ENCODE measurements around the gene WNT16.
"Not testable (repeated sequence)": the region's sequence is repeated elsewhere in the genome, so short reads cannot be mapped to it uniquely, and the experiment has no call there.

WNT16 gene, protein sequence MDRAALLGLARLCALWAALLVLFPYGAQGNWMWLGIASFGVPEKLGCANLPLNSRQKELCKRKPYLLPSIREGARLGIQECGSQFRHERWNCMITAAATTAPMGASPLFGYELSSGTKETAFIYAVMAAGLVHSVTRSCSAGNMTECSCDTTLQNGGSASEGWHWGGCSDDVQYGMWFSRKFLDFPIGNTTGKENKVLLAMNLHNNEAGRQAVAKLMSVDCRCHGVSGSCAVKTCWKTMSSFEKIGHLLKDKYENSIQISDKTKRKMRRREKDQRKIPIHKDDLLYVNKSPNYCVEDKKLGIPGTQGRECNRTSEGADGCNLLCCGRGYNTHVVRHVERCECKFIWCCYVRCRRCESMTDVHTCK

DNA sequence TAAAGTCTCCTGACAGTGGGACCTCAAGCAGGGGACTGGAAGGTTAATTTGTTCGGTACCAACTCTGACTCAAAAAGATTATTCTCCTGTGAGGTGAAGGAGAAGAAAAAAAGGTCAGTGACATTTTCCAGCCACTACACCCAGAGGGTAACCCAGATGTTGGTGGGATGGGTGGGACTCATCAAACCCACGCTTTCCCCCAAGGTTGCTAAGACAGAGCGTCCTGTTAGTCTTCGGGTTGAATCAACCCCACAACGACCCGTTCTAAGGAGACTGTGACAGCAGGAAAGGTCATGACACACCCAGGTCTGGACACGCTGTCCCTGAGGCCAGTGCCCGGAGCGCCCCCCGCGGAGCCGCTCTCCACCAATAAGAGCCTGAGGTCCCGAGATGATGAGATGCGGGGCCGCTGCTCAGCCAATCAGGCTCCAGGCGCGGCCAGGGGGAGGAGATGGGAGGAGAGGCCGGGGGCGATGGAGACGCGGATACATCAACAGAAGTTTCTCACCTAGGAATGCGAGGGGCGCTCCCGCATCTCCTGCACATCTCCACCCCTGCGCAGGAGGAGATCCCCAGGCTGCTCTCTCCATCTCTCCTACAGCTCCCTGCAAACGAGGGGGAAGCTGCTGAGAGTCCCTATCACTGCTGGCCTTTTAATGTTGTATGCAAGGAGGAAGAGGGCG lies at the start of gene WNT16:
Gene WNT16 (plus strand): TSS at position 493 of the 683 bp plus-strand sequence. CDS start 293 bp downstream, outside the sequence.
- DNase-seq (ENCODE audit: low read depth): no peak

DNA sequence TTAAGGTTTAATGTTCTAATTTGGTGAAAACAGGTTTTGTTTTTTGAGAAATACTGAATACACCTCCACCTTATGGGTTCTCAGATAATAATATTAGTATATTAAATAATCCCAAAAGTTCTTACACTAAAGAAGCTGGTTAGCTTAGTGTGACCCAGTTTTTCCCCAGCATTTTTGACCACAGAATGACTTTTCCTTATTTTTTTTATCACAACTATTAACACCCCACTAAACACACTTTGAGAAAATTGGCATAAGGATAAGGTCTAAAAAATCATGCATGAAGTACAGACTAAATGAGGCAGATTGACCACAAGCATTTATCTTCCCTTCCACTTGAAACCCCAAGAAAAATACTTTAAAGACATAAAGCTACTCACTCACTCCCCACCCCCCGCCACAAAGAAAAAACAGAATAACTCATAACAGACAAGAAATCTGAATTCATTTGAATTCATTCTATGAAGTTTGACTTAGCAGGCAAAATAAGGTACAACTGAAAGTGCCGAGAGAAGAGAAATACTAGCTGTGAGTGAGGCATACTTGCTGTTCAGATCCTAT lies 49.7 kb upstream of the WNT16 start:
- DNase-seq (ENCODE audit: low read depth): no peak

DNA sequence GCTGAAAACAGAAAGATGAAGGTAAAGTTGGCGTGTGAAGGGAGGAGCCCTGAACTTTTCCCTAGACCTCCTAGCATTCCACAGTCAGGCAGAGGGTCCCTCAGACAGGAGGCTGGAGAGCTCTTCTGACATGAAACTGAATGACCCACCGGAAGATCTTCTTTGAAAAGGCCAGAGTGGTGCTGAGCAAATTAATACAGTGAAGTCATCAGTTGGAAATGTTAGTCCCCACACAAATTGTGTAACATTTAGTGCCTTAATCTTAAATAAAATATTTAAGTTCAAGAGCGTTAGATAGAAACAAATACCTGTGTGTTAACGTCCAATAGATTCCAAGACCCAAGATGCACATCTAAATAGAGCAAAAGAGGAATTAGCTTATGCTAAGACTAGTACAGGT lies 49.0 kb upstream of the WNT16 start:
- DNase-seq (ENCODE audit: low read depth): no peak

DNA sequence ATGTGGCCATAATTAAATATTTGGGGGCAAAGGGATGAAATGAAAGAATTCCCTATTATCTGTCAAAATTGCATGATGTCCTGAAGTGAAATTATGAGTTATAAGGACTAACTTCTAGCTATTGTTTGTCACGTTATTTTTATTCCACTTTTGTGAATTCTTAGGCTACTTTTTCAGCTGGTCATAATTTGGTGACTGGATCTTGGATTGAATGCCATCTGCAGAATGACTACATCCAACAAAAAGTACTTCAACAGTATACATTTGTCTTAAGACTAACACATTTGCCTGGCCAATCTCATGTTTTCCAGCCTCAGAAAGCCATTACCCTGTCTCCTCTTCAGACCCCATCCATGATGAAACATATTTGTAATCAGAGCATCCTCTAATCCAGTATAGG lies 48.1 kb upstream of the WNT16 start:
- DNase-seq (ENCODE audit: low read depth): no peak

DNA sequence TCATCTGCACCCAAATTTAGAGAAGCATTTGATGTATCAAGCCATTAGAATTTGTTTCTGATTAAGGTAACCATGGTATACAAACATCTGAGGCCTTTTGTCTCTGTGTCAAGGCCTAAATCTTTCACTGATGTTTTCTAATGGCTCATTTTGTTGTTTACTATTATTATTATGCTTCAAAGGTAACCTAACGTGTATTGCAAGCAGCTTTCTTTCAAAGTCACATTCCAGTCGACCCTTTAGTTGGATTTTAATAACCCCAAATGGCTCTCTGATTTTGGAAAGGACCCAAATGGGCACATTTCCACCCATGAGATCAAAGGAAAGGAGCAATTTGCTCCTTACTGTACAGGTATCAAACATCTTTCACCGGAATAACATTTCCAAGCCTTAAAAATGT lies 46.7 kb upstream of the WNT16 start:
- no peak for DNase-seq (ENCODE audit: low read depth)

DNA sequence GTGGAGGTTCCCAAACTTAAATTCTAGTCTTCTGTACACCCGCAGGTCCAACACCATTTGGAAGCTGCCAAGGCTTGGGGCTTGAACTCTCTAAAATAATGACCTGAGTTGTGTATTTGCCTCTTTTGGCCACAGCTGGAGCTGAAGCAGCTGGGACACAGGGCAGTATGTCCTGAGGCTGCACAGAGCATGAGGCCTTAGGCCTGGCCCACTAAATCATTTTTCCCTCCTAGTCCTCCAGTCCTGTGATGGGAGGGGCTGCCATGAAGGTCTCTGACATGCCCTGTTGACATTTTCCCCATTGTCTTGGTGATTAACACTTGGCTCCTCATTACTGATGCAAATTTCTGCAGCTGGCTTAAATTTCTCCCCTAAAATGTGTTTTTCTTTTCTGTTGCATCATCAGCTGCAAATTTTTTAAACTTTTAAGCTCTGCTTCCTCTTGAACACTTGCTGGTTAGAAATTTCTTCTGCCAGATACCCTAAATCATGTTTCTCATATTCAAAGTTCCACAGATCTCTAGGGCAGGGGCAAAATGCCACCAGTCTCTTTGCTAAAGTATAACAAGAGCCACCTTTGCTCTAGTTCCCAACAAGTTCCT lies 43.6 kb upstream of the WNT16 start:
- DNase-seq (ENCODE audit: low read depth): no peak

DNA sequence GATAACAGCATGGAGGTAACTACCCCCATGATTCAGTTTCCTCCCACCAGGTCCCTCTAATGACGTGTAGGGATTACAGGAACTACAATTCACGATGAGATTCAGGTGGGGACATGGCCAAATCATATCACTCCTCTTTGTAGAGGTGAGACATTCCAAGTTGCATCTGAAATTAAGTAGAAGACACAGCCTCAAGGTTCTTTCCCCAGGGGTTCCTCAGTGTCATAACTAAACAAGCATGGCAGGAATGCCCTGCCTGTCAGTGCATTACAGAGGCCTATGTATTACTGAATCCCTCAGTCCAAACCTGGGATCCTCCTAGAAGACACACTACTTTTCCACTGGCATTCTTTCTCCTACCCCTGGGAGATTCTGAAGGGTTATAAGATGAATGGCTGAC lies 42.6 kb upstream of the WNT16 start:
- no peak for DNase-seq (ENCODE audit: low read depth)

DNA sequence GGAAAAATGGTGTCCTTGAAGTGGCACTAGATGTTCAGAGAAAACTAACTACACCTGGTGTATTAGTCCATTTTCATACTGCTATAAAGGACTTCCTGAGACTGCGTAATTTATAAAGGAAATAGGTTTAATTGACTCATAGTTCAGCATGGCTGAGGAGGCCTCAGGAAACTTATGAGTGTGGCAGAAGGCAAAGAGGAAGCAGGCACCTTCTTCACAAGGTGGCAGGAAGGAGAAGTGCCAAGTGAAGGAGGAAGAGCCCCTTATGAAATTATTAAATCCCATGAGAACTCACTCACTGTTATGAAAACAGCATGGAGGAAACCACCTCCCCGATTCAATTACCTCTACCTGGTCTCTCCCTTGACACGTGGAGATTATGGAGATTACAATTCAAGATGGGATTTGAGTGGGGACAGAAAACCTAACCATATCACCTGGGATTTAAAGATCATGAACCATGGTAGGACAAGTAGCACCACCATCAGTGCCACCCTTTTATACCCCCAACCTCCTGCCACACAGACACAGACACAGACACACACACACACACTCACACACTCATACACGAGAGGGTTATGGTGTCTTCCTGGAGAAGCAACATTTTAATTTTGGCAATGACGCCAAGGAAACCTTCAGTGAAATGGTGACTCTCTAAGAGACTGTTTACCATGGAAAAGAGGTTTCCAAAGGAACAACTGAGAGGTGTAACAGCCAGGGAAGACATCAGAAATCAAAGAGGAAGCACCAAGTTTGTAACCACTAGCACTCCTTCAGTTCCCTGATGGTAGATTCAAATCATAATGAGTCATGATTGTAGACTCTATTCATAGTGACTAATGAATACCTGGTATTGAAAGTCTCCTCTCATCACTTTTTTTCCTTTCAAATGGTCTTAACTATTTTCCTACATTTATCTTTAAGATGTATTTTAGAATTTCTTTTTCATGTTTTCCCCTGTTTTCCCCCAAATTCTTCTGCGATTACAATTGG lies 41.8 kb upstream of the WNT16 start:
- no peak for DNase-seq (ENCODE audit: low read depth)

DNA sequence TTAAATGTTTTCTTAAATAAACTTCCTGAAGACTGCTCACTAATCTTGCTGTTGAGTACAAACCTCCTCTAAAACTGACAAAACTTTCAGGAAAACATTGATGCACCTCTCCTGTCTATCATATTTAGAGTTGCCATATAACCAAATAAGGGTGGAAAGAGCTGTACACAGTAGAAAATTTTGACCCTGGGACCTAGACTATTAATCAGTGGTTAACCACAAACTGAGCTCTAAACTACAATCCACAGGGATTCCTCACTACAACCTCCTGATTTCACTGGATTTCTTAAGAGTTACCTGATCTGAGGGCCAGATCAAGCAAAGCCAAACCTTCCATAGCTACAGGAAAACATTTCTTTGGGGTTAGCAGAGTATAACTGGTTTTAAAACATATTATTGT lies 39.9 kb upstream of the WNT16 start:
- no peak for DNase-seq (ENCODE audit: low read depth)

DNA sequence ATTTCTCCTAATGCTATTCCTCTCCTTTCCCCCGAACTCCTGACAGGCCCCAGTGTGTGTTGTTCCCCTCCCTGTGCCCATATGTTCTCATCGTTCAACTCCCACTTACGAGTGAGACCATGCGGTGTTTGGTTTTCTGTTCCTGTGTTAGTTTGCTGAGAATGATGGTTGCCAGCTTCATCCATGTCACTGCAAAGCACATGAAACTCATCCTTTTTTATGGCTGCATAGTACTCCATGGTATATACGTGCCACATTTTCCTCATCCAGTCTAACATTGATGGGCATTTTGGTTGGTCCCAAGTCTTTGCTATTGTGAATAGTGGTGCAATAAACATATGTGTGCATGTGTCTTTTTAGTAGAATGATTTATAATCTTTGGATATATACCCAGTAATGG lies 38.9 kb upstream of the WNT16 start:
- not testable (repeated sequence) for DNase-seq (ENCODE audit: low read depth)

DNA sequence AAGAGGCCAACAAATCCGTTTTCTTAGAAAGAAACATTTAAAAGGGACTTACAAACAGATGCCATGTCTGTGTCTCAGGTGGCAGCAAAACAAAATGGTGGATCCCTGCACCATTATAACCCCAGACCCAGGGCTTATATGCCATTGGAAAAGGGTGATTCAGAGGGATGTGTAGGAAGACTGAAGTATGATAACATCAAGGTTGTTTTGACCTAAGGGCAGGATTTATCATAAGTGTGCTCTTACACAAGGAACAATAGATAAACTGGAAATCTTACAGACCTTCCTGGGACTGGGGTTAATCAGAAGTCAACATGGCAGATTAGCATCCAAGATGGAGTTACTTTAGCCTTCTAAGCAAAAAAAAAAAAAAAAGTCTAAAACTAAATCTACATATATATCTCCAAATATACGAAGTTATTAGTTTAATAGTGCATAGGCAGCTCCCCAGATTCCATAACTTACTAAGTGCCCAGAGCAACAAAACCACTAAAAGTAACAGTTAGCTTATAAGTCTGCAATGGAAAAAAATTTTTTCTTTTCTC lies 34.3 kb upstream of the WNT16 start:
- no peak for DNase-seq (ENCODE audit: low read depth)

DNA sequence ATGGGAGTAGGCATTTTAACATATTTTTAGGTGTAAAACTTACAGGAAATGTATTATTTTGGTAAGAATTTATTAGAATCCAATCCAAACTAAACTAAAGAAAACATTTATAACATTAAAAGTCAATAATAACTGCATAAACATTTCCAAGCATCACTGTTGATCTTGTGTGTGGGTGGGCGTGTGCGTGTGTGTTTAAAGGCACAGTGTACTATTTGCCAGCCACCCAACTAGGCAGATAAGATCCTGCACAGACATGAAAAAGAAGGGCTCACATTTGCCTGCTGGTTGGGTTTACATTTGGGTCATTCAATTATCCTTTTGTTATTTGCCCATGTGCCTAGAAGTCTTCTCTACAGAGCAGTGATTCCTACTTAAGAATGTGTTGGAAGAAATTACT lies 31.0 kb upstream of the WNT16 start:
- no peak for DNase-seq (ENCODE audit: low read depth)

DNA sequence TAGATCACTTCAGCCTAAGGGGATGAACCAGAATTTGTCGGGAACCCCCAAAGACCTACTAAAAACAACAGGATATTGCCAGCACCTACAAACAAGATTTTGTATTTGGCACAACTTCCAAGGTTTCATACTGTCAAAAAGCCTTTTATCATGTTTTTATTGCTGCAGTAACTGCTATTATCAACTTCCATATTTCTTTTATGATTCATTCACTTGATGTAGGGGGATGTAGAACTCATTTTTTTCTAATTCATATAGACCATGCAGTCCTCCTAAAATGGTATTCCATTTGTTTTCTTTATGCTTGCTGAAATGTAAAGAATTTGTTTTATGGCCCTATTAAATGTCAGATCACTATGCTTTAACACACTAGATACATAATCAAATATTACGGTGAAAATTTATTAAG lies 30.0 kb upstream of the WNT16 start:
- no peak for DNase-seq (ENCODE audit: low read depth)

DNA sequence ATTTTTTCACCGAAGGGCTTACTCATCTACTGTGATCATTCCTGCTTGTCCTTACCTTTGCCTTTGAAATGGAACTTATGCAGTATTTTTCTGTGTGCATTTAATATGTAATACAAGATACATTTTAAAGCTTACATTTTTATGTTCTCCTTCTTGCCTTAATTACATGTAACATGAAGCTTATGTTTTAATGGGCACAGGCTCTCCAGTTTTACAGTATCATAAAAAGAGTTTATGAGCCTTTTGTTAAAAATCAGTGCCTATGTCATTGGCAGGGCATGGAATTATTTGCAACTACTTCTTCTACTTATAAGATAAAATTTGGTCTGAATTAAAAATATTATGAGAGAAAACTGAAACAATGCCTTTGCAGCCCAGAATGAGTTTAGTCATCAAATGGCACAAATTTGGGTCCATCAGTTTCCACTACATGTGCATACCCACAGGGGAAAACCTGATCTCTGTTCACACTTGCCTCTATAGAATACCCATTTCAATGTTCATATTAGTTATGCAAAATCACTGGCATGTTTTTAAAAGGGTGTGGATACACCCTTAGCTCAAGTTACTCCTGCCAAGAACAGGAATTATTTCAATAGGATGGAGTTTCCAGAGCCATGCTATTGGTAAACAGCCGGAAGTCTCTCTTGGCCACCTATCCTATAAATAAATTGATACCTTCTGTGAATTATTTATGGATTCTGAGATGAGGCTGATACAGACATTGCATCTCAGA lies 27.9 kb upstream of the WNT16 start:
- no peak for DNase-seq (ENCODE audit: low read depth)

DNA sequence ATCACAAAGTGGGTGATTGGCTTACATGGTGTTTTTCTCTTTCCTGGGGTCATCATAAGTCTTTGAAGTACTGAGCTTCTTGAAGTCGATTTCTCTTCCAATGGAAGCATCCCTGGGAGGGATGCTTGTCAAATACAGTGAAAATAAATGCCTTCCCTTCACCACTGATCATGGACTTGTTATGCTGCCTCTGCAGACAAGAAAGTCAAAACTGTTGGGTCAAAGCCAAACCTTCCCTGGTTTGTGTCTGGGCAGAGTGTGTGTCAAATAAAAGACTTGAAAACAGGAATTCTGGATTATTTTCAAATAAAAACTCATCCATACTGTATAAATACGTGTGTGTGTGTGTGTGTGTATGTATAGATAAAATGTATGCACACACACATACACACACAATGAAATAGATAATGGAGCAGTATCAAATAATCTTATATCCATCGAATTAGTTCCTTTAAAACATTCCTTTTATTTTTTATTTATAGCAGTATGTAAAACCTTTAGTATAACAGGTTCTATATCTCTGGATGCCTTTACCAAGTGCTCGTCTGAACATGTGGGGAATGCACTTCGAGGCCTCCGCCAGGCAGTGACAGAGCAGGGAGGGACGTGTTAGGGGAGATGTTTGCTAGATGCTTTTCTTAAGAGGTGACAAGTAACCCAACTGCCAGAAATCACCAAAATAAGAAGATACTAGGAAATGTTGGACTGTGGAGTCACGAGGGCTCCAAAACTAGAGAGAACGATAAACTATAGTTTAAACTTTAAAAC lies 27.2 kb upstream of the WNT16 start:
- DNase-seq (ENCODE audit: low read depth): no peak

DNA sequence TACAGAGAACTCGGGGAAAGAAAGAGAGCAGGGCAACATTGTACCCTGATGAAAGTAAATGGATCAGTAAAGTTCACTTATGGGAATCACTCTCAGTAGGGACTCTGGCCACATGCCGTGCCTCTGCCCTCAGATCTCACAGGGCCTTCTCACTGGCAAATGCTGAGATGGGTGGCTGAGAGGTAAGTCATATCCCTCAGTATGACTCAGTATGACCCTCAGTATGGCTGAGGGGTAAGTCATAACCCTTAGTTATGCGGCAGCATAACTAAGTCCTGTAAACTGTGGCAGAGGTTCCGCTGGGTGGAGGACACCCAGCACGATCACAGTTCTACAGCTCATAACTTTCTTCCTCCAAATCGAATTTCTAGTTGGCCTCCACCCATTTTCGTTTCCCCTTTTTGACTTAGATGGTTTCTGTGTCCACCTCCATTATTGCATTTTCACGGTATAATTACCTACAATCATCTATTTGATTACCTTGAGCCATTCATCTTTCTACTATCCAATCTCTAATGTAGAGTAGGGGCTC lies 26.5 kb upstream of the WNT16 start:
- no peak for DNase-seq (ENCODE audit: low read depth)

DNA sequence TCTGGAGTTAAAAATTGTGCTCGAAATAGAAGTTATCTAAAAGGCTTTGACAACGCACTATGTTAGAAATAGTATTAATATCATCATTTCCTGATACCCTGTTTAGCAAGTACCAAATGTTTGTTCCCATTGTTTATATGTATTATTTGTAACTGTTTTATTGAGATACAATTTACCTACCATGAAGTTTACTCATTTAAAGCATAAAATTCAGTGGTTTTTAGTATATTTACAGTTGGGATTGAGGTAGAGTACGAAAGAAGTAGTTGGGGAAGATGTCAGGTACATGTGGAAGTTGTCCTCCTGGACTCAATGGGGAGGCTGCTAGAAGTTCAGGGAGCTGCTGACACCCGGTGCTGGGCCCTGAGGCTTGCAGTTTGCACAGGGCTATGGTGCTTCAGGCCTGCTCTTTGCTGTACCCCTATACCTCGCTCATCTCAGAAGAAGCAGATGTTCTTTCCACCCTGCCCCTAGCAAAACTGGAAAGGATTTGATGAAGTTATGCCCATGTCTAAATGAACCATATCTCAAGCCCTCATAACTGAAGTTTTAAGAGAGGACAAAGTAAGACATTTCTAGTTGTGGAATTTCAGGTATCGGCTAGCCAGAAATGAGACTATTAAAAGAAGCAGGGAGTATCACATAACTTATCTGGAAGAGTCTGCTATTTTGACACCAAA lies 25.2 kb upstream of the WNT16 start:
- no peak for DNase-seq (ENCODE audit: low read depth)

DNA sequence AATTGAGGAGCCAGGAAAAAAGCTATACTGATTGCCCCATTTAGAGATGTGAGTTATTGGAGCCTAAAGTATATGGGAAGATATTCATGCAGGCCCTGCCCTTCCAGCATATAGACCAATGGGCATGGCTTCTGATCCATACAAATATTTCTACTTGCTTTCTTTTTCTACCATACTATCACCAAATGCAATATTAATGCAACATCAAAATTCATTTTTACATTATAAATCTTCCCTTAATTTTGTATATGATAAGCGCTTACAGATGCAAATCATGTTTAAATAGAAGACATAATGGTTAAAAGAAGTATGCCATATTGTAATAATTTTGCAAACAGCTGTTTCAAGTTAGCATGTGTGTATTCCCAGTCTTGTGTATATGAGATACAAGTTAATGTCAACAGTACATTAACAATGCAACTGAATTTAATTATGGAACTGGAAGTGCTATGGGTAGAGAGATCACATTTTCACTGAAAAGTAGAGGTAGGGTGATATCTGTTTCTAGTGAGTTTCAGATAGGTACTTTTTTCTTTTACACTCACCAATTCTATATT lies 24.6 kb upstream of the WNT16 start:
- no peak for DNase-seq (ENCODE audit: low read depth)

DNA sequence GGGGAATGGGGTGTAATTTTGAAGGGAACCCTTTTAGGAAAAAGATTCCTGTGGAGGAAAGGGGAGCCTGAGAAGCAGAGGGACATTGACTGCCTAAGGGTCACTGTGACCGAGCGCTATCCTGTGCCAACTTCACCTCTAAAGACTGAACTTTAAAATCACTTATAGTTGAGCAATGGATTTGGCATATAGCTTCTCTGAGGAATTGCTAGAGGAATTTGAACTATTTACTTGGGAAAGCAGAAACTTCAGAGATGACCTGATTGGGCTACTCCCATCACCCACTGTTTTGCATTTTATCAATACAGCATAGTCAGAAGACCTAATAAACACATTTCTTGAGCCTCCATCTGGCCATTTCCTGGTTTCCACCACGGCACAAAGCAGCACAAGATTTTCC lies 23.7 kb upstream of the WNT16 start:
- DNase-seq (ENCODE audit: low read depth): no peak

Data from activated T-cell treated with anti-CD3 and anti-CD28 coated beads for 1 hour (primary cell).